Gastrocnemius medialis (tissue), 4 donors: Measurements from ENCODE around the gene LIMCH1. TPM values are rescaled to one million over a fixed set of nuclear protein-coding genes. Genes with fewer than 3 reads are reported as not detected.

ENCODE experiments used
- ATAC-seq, 2 donors: fragments of 150-250 bp; one replicate each; pipeline ENCODE4 v1.9.1; 2016
- DNase-seq, 2 donors: peaks; one replicate each; pipeline ENCODE4 v3.0.0-alpha.2; 2019
- H3K27ac ChIP-seq, 4 donors: fragments of 200-600 bp; sonication (generic); 1 replicate in 1 of 4; 2 replicates in 3 of 4; pipeline ENCODE4 v1.5.1; 2016 to 2018; ENCODE audit warnings: mild to moderate bottlenecking in 2 of 4, moderate library complexity in 1 of 4
- H3K27me3 ChIP-seq, 3 donors: fragments of 200-600 bp; sonication (generic) in 2 of 3; 1 replicate in 1 of 3; 2 replicates in 2 of 3; pipeline versions ENCODE4 v1.5.1 to v1.6.0; 2016 to 2019; ENCODE audit warnings: mild to moderate bottlenecking in 1 of 3, moderate library complexity in 1 of 3
- H3K36me3 ChIP-seq, 2 donors: fragments of 200-600 bp; sonication (generic) in 1 of 2; one replicate each; pipeline ENCODE4 v1.5.1; 2017 to 2018
- H3K4me1 ChIP-seq, 2 donors: fragments of 200-600 bp; sonication (generic) in 1 of 2; one replicate each; pipeline ENCODE4 v1.5.1; 2016 to 2017; ENCODE audit warnings: mild to moderate bottlenecking in 2 of 2
- H3K4me3 ChIP-seq, 4 donors: fragments of 200-600 bp; sonication (generic) in 3 of 4; 1 replicate in 1 of 4; 2 replicates in 3 of 4; pipeline ENCODE4 v1.5.1; 2016 to 2019; ENCODE audit warnings: mild to moderate bottlenecking in 2 of 4
- H3K9me3 ChIP-seq, 3 donors: fragments of 200-600 bp; sonication (generic) in 2 of 3; 1 replicate in 1 of 3; 2 replicates in 2 of 3; pipeline ENCODE4 v1.5.1; 2016 to 2019
- POLR2A ChIP-seq, 2 donors: fragments of 450-650 bp; IDR thresholded peaks; one replicate each; pipeline ENCODE4 v1.6.1; 2017; ENCODE audit warnings: antibody characterized with exemption in 2 of 2, mild to moderate bottlenecking in 2 of 2, moderate library complexity in 2 of 2
- in situ Hi-C, 4 donors: fragments of 200-750 bp; cut with MboI; loops; one replicate each; pipeline versions ENCODE4 v1.15.0 to v1.8.0; 2017; ENCODE audit warnings: low sequenced_read_pairs in 4 of 4
- intact Hi-C: fragments of 100-400 bp; cut with DNase I; formaldehyde crosslinking; loops from one replicate; pipeline ENCODE4 v1.15.1; 2023; ENCODE audit warnings: low total_unique reads
- total RNA-seq, 4 donors: library from RNA; depleted of rRNA; stranded (reverse); fragments of >200 nt; gene quantifications; one replicate each; pipeline versions ENCODE4 v1.1.0 to v1.2.3, GENCODE V29; 2016
- TF ChIP-seq, protein P1 (sequence below), 5 experiments: fragments of 450-650 bp in 3 of 5; fragments of 200-600 bp in 2 of 5; sonication (generic) in 2 of 5; IDR thresholded peaks in 4 of 5; conservative IDR thresholded peaks in 1 of 5; 1 replicate in 4 of 5; 2 replicates in 1 of 5; pipeline ENCODE4 v1.5.1; 2016 to 2019; ENCODE audit warnings: antibody characterized with exemption in 5 of 5, mild to moderate bottlenecking in 3 of 5, moderate library complexity in 3 of 5

The LIMCH1 gene
- total RNA-seq, 4 donors from 2014 or later, result 36.2 to 71.4 (median 52.1) TPM

DNA sequence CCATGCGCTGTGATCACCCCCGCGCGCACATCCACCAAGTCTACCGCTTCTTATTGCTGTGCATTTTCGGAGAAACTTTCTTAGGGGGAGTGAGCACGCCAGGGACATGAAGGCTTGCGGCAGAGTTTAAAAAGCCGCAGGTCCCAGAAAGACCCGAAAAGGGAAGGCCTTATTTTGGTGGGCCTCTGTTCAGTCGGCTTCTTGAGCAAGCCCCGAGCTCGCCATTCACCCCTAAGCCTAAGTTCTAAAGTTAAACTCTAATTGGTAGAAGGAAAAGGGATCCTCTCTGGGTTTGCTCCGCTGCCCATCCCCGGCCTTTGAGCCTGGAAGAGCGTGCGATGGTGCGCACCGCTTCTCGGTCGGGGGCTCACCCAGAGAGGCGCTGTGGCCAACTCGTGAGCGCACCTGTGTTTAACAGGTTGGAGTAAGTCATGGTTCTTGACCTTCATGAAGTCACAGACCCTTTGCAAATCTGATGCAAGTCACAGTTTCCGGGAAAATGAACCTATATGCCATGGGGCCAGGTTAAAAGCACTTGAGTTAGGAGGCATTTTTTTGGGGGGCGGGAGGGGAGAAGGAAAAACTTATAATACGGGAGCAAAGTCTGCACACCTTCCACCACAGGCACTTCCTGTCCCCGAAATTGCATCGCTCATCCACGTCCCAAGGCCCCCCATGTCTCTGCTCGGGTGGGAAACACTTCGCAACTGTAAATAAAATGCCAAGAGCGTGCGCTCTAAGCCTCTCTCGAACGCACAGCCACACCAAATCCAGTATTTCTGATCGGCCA lies 208.7 kb downstream of the LIMCH1 start:
- Histone ChIP-seq H3K27me3 (peaks cover 80 to 90% (median 86%) of the 10 kb centered on the region in 3 donors), H3K27ac (no peak overlapping the region), H3K9me3 (no peaks in the 10 kb centered on the region), H3K4me1 (peaks cover 0 to 6% of the 10 kb centered on the region in 2 donors), H3K36me3 (no peaks in the 10 kb centered on the region), H3K4me3 (peak overlapping the region in 1 of 4 donors; percentile 44)
- no peak for ATAC-seq
- TF ChIP-seq, protein P1, sequence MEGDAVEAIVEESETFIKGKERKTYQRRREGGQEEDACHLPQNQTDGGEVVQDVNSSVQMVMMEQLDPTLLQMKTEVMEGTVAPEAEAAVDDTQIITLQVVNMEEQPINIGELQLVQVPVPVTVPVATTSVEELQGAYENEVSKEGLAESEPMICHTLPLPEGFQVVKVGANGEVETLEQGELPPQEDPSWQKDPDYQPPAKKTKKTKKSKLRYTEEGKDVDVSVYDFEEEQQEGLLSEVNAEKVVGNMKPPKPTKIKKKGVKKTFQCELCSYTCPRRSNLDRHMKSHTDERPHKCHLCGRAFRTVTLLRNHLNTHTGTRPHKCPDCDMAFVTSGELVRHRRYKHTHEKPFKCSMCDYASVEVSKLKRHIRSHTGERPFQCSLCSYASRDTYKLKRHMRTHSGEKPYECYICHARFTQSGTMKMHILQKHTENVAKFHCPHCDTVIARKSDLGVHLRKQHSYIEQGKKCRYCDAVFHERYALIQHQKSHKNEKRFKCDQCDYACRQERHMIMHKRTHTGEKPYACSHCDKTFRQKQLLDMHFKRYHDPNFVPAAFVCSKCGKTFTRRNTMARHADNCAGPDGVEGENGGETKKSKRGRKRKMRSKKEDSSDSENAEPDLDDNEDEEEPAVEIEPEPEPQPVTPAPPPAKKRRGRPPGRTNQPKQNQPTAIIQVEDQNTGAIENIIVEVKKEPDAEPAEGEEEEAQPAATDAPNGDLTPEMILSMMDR (IDR thresholded peaks at IDR 0.05 in 4 of 5, conservative IDR thresholded peaks at IDR 0.05 in 1 of 5), result no peak
- TF ChIP-seq POLR2A (IDR thresholded peaks at IDR 0.05), result no peak
- no peak for DNase-seq
- intact Hi-C loops, result no loop called here
- in situ Hi-C loops, result no loop called here

DNA sequence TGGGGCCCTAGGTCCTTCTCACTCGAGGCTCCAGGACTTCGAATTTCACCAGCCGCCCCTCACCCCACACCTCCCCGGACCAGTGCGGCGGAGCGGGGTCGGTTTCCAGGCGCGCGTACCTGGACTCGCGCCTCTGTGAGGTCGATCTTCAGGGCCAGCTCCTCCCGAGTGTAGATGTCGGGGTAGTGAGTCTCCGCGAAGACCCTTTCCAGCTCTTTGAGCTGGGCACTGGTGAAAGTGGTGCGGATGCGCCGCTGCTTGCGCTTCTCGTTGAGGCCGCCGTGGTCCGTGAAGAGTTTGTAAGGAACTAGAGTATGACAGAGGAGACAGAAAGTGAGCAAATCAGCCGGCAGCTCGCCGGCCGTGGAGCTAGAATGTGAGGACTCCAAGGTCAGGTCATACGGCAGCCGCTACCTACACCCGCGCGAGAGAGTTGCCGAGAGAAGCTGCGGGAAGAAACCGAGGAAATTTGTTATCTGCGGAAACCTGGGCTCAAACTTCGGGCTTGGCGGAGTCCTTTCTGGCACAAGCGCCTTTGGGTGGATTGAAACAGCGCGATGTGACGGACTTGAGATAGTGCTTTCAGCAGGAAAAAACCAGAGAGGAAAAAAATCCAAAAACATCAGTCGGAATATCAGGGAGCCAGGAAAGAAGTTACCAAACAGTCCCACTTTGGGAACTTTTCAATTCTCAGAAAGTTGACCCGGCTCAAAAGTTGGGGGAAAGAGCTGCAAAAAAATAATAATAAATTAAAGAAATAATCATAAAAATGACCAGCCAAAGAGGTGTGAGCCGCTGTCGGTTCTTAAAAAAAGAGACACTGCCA lies 209.5 kb downstream of the LIMCH1 start:
- ATAC-seq (no peak), DNase-seq (no peak)
- intact Hi-C loops, result no loop called here

DNA sequence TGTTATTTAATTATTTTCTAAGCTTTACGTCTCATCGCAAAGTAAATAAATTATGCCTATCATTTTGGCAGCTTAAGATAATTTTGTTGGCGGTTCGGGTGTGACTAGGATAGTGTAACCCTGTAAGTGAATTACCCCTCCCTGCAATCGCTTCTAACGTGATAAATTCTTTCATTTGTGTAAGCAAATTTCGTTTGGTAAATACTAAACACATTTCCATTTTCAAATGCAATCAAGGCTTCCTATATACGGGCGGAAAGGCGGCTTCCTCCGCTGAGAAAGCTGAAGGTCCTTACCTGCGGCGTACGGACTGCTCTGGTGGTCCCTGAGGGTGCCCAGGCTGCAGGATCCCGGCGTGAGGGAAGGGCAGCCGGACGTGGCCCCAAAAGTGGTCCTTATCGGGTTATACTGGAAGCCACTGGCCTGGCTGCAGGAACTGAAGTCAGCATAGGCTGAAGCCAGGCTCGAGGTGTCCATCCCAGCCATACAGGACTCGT lies 210.2 kb downstream of the LIMCH1 start:
- Histone ChIP-seq H3K27me3 (peaks cover 94 to 97% (median 95%) of the 10 kb centered on the region in 3 donors), H3K36me3 (no peaks in the 10 kb centered on the region), H3K9me3 (no peaks in the 10 kb centered on the region), H3K27ac (no peak overlapping the region), H3K4me3 (no peak overlapping the region), H3K4me1 (peaks cover 0 to 6% of the 10 kb centered on the region in 2 donors)
- intact Hi-C loops (no loop called here), in situ Hi-C loops (no loop called here)
- TF ChIP-seq POLR2A (IDR thresholded peaks at IDR 0.05), result no peak
- TF ChIP-seq, protein P1 (IDR thresholded peaks at IDR 0.05 in 4 of 5, conservative IDR thresholded peaks at IDR 0.05 in 1 of 5), result no peak
- ATAC-seq (no peak), DNase-seq (no peak)

More for the DNA sequence above, 209.5 kb downstream of the LIMCH1 start:
- H3K27ac ChIP-seq, result no peak overlapping the region
- TF ChIP-seq, protein P1 (IDR thresholded peaks at IDR 0.05 in 4 of 5, conservative IDR thresholded peaks at IDR 0.05 in 1 of 5), result no peak
- no peak for TF ChIP-seq POLR2A (IDR thresholded peaks at IDR 0.05)
- in situ Hi-C loops, result no loop called here
- H3K4me1 ChIP-seq, result peaks cover 0 to 6% of the 10 kb centered on the region in 2 donors
- H3K4me3 ChIP-seq, result peak overlapping the region in 1 of 4 donors; percentile 44
- H3K27me3 ChIP-seq, result peaks cover 88 to 94% (median 92%) of the 10 kb centered on the region in 3 donors
- H3K36me3 ChIP-seq, result no peaks in the 10 kb centered on the region
- no peaks in the 10 kb centered on the region for H3K9me3 ChIP-seq

DNA sequence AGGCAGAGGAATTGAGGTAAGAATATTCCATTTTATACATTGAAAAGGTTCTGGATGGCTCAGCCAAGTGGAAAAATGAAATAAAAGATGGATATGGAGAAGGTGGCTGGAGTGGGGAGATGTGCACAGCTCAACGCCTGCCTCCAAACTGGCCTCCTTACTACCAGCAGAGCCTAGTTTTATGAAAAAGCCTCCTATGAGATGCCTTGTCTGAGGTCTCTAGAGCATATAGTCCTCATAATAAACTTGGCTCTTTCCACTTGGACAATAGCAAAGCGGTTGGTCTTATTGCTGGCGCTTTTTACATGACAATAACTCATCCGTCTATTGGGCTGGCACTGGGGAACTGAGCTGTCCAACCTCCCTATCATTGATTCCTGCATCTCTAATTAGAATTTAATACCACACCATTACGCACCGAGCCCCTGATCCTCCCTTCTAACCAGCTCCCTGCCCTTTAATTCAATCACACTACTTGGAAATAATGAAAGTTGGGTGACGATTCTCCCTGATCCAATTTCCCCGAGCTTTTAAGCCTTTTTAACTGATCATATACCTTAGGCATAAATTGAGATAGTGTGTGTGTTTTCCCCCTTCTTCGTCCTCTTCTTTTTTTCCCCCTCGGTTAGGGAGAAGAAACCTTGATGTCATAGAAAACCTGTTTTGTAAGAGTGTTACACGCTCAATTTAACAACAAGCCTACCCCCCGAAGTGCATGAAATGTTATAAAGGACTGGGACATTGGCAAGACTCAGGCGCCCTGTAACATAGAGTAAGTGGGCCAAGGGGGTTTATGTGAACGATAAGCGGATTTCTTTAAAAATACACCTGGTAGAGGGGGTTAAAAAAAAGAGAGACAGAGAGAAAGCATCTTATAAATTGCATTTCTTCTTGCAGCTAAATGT lies 210.9 kb downstream of the LIMCH1 start, which contains the start of gene PHOX2B:
PHOX2B (minus strand) TSS at position 155 of the 905 bp plus-strand sequence; CDS start at position 40, 115 bp downstream.
- ATAC-seq, result no peak

More for the DNA sequence above, 210.9 kb downstream of the LIMCH1 start, which contains the start of gene PHOX2B:
- H3K4me1 ChIP-seq, result peaks cover 0 to 6% of the 10 kb centered on the region in 2 donors
- H3K36me3 ChIP-seq, result no peaks in the 10 kb centered on the region
- intact Hi-C loops (no loop called here), in situ Hi-C loops (no loop called here)
- H3K27ac ChIP-seq, result no peak within 1 kb of the TSS
- no peak for DNase-seq
- H3K4me3 ChIP-seq, result peak within 1 kb of the TSS in 1 of 4 donors; percentile 44
- peaks cover 90 to 96% (median 96%) of the 10 kb centered on the region in 3 donors for H3K27me3 ChIP-seq
- TF ChIP-seq, protein P1 (IDR thresholded peaks at IDR 0.05 in 4 of 5, conservative IDR thresholded peaks at IDR 0.05 in 1 of 5), result no peak
- no peak for TF ChIP-seq POLR2A (IDR thresholded peaks at IDR 0.05)
- H3K9me3 ChIP-seq, result no peaks in the 10 kb centered on the region
